T follicular helper cell (primary cell): Measurements from ENCODE around the gene SMYD3.
"Not testable (repeated sequence)": the region's sequence is repeated elsewhere in the genome, so short reads cannot be mapped to it uniquely, and the experiment has no call there.

Experiments used
- DNase-seq: peaks from one replicate; pipeline ENCODE4 v3.0.0-alpha.2; 2020; ENCODE audit warnings: low read depth

Gene SMYD3

GRCh38 chr1:246107516-246108277 lies 399.4 kb downstream of the SMYD3 start:
- no peak for DNase-seq

DNA sequence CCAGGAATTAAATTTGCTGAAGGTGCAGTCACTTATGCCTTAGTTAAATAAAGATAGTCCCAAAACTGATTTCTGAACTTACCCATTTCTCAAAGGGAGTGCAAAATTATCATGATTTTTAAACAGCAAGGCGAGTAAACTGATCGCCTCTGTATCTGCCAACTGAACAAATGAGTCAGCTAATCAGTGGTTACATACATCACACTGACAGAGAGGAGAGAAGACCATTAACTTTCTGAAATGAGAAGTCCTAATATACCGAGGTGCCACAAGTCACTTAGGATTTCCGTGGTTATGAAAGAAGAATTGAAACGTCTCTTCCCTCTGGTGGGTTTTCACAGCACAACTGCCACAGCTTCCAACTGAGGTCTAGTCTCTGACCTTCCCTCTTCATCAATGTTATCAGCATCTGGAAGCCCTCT lies 400.7 kb downstream of the SMYD3 start:
- no peak for DNase-seq

DNA sequence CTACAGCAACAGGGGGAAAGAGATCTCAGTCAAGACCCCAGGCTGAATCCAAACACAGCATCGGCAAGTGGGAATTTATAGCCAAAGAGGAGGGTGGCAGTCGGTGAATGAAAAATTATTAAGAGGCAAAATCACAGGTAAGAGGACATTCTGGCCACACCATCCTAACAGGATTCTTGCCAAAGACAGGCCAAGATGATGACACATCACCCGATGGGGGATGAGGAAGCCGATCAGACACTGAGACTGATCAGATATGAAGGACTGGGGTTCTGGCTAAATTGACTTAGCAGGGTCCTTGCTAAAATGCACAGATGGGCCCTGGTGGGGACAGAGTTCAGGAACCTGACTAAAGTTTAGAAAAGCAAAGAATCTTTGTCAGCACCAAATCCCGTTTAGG lies 402.2 kb downstream of the SMYD3 start:
- DNase-seq, result no peak

GRCh38 chr1:246099570-246099969 lies 407.5 kb downstream of the SMYD3 start:
- DNase-seq, result no peak

- DNase-seq, result no peak
Measured at GRCh38 chr1:246096356-246096755, 410.7 kb downstream of the SMYD3 start.

- DNase-seq, result no peak
Measured at GRCh38 chr1:246095443-246095842, 411.6 kb downstream of the SMYD3 start.

DNA sequence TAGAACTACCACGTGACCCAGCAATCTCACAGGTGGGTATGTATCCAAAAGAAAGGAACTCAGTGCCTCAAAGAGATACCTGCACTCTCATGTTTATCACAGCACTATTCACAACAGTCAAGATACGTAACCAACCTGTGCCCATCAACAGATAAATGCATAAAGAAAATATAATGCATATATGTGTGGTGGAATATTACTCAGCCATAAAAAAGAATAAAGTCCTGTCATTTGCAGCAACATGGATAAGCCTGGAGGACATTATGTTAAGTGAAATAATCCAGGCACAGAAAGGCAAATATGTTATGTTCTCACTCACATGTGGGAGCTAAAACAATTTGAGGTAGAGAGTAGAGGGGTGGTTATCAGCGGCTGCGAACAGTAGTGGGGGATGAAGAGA lies 413.8 kb downstream of the SMYD3 start:
- DNase-seq, result no peak

DNA sequence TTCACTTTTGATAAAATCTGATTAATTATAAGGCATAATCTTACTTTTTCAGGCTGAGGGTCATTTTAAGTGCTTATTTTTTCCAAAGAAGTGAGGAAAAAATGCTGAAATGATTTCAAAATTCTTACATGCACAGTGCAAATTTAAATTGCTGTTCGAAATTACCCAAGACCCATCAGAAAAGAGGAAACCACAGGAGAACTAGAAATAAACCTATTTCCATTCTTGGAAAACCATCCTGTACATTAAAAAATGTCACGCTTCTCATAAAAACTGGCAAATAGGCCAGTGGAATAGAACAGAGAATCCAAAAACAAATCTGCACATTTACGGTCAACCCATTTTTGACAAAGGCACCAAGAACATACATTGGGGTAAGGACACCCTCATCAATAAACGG lies 414.9 kb downstream of the SMYD3 start:
- DNase-seq, result no peak

DNA sequence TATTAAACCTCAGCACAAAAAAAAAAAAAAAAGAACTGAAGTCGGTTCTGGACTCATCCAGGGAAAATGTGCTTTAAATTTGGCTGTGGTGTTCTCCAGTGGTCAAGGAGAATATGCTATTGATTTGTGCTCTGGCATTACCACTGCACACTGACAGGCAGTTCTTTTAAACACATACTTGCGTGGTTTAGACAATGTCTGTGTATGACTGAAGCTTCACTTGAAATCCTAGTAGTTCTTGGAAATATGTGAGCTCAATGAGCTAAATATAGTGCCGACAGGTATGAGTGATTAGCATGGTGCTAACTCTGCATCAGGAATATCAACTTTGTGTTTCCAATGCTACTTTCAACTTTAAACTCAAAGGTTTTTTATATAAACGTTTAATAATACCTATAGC lies 415.6 kb downstream of the SMYD3 start:
- no peak for DNase-seq

DNA sequence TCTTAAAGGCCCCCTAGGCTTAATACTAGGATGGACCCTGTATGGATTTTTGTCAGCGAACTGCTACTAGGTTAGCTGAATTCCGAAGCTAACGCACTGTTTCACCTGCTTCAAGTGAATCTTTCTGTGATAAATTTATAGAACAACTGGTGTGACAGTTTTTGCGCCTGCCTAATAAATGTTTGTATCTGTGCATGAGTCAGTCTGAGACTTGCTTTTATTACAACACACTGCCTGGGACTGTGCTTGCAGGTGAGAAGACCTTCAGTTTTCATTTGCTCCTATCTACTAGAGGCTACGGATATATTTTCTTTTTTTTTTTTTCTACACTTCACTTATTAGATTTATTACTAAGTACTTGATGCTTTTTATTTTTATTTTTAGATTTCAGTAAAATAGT lies 420.9 kb downstream of the SMYD3 start:
- DNase-seq, result no peak

- DNase-seq, result no peak
Measured at GRCh38 chr1:246083416-246083815, 423.7 kb downstream of the SMYD3 start.

DNA sequence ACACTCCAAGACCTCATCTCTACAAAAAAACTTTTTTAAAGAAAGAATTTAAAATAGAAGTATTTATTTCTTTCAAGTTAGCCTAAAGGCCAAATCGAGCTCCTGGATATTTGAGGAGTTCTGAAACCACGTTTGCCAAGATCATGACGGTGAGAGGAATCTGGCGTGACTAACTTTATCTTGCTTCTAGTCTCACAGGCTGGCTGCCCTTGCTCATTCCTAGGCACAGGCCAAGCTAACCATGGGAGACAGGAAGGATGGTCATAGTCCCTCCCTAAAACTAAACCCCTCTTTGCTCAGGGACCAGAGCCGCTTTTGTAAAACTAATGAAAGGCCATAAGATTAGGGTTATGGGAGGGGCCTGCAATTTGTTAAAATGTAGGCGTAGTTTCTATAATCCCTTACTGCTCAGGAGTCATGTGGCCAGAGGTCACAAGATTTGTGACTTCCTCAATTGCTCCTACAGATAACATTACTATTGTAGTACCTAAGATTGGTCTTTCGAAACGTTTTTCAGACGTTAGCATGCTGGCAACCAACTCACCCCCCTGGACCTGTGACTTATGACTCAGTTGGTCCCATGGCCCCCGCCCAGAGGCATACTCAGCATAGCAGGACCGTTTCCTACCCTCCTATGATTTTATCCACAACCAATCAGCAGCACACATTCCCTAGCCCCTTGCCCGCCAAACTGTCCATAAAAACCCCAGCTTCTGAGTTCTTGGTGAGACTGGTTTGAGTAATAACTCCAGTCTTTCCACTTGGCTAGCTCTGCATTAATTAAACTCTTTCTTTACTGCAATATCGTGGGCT lies 425.0 kb downstream of the SMYD3 start:
- no peak for DNase-seq

DNA sequence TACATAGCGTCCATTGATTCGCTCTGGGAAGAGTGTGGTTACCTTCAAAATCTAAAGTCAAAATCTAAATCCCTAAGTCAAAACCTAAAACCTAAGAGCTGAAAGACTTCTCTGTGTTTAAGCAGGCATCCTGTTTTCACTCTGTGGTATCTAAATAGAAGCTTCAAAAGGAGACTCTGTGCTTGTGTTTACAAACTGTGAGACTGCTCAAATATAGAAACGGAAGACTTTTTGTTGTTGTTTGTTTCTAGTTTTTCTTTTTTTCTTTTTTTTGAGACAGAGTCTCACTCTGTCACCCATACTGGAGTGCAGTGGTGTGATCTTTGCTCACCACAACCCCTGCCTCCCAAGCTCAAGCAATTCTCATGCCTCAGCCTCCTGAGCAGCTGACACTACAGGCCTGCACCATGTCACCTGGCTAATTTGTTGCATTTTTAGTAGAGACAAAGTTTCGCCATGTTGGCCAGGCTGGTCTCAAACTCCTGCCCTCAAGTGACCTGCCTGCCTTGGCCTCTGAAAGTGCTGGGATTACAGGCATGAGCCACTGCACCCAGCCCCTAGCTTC lies 425.9 kb downstream of the SMYD3 start:
- DNase-seq, result no peak

DNA sequence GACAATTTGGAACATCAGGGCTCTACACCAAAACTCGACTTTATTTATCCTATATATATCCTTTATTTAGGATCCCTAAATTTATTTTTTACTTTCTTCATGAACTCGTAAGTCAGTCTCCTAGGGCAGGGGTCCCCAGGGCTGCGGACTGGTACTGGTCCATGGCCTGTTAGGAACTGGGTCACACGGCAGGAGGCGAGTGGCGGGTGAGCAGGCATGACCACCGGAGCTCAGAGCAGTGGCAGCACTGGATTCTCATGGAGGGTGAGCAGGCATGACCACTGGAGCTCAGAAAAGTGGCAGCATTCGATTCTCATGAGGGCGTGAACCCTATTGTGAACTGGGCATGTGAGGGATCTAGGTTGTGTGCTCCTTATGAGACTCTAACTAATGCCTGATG lies 427.0 kb downstream of the SMYD3 start:
- no peak for DNase-seq

- no peak for DNase-seq
Measured at GRCh38 chr1:246078888-246079252, 428.2 kb downstream of the SMYD3 start.

- DNase-seq, result no peak
Measured at GRCh38 chr1:246078126-246078887, 428.8 kb downstream of the SMYD3 start.

- DNase-seq, result no peak
Measured at GRCh38 chr1:246077476-246077875, 429.6 kb downstream of the SMYD3 start.

DNA sequence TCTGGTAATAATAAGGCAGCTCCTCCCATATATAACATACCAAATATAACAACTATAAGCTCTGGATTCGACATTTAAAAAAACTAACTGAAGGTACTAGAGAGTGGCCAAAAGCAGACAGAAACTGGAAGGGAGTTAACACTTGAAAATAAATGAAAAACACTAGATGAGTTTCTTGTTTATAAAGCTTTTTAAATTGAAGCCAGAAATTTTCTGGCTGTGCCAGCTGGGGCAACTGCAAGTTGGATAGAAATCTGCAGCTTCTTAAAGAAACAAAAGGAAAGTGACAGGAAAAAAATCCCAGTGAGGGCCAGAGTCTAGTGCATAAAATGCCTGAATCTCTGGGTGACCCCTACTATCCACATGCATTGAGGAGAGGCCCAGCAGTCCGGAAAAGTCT lies 432.7 kb downstream of the SMYD3 start:
- no peak for DNase-seq

- DNase-seq, result no peak
Measured at GRCh38 chr1:246072456-246072955, 434.6 kb downstream of the SMYD3 start.

DNA sequence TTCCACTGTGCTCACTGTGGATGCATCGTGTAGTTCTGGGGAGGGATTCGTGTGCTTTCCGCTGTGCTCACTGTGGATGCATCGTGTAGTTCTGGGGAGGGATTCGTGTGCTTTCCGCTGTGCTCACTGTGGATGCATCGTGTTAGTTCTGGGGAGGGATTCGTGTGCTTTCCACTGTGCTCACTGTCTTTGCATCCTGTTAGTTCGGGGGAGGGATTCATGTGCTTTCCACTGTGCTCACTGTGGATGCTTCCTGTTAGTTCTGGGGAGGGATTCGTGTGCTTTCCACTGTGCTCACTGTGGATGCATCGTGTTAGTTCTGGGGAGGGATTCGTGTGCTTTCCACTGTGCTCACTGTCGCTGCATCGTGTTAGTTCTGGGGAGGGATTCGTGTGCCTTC lies 435.1 kb downstream of the SMYD3 start:
- not testable (repeated sequence) for DNase-seq

DNA sequence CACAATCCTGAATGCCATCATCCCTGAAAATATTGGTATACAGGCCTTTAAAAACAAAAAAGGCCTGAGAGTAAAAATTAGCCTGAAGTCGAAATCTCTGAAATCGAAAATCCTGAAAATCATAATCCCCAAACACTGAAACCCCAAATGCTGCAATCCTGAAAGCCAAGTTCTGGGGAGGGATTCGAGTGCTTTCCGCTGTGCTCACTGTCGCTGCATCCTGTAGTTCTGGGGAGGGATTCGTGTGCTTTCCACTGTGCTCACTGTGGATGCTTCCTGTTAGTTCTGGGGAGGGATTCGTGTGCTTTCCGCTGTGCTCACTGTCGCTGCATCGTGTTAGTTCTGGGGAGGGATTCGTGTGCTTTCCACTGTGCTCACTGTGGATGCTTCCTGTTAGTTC lies 435.5 kb downstream of the SMYD3 start:
- not testable (repeated sequence) for DNase-seq

GRCh38 chr1:246069581-246069980 lies 437.5 kb downstream of the SMYD3 start:
- DNase-seq, result no peak
